Occipital lobe (tissue), 2 donors: Measurements from ENCODE around the gene HOXC10. TPM values are rescaled to one million over a fixed set of nuclear protein-coding genes. Genes with fewer than 3 reads are reported as not detected.

Experiments used
- DNase-seq: peaks from one replicate; lab custom pipeline; 2025; lab: John Stamatoyannopoulos, UW
- total RNA-seq: library from RNA; depleted of rRNA; stranded (reverse); fragments of >200 nt; gene quantifications from one replicate; pipeline ENCODE4 v1.2.3, GENCODE V29; 2014

Gene HOXC10
- total RNA-seq, result not detected

- DNase-seq, result no peak
Observed at GRCh38 chr12:53984901-53985691, at the start of gene HOXC10. HOXC10 (plus strand) TSS chr12:53985146; CDS start chr12:53985260, 114 bp downstream.

- no peak for DNase-seq
Observed at GRCh38 chr12:53935383-53936341, 49.3 kb upstream of the HOXC10 start.

- DNase-seq, result no peak
Observed at GRCh38 chr12:53937099-53937498, 47.8 kb upstream of the HOXC10 start.

DNA sequence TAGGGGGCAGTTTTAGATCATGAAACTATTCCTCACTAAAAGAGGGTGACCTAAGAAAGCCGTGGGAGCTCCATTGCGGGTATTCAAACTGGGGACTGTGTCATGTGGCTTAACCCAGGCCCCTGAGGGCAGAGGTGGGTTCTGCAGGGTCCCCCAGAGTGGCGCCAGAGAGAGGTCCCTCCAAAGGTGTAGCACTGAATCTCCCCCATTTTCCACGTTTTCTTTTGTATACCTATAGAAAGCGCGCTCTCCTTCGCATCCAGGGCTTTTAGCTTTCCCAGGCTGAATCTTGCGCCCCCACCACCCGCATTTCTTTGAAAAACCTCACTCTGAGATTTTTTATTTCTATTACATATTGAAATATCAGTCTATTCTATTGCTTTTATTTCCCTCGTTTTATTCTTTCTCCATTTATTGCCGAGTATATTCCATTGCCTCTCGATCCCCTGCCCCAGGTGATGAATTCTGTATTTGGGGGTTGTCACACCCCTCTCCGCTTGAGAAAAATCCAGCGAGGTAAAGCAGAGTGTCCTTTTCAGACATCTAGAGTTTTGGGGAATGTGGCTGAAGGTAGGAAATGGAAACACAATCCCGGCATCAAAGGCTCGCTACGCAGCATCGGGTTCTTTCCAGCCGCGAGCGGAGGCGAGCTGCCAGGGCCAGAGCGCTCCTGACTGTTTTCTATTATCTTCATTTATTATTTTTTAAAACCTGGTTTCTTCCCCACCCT lies 47.2 kb upstream of the HOXC10 start:
- DNase-seq, result no peak

GRCh38 chr12:53938326-53939140 lies 46.4 kb upstream of the HOXC10 start, which contains the start of gene HOXC13:
HOXC13 (plus strand) TSS chr12:53938831; CDS start chr12:53938907, 76 bp downstream.
- DNase-seq, result no peak

GRCh38 chr12:53939141-53940108 lies 45.5 kb upstream of the HOXC10 start:
- DNase-seq, result no peak

DNA sequence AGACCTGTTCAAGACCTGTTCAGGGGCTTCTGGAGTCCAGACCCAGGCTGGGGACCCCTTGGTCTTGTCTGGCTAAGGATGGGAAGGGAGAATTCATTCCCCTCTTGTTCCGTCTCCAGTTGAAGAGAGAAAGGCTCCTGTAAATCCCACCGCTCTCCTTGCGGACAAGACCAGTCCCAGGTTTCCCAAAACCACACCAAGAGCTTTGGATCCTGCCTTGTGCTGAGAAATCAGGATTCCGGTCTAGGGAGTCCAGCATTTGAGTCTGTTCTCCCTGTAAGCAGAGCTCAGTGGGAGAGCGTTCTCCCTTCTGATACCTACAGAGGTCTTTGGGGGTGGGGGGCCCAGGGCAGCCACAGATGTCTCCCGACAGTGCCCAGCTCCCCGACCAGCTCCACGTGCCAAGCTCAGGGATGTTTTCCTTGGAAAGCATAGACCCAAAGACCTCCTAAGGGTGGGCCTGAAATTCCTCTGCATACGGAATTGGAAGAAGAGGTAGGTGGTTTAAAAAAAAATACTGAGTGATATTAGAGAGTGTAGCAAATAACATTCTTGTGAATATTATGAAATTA lies 44.4 kb upstream of the HOXC10 start:
- no peak for DNase-seq

GRCh38 chr12:53941187-53941586 lies 43.8 kb upstream of the HOXC10 start:
- DNase-seq, result no peak

DNA sequence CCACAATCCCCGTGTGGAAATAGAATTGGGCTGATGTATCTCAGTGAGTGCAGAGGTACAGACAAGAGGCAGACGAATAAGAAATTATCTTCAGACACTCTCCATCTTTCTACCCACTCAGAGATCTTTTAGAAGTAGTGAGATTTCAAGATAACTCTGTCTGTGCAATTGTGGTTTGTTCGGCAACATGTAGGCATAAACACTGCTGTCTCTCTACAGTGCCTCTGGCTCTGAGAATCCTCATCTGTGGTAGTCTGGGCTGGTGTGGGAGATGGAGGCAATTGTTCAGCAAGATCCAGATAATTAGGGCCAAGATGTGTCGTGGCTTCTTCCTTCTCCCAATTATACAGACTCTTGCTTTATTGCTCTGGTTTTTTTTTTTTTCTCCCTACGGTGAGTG lies 43.2 kb upstream of the HOXC10 start:
- no peak for DNase-seq

DNA sequence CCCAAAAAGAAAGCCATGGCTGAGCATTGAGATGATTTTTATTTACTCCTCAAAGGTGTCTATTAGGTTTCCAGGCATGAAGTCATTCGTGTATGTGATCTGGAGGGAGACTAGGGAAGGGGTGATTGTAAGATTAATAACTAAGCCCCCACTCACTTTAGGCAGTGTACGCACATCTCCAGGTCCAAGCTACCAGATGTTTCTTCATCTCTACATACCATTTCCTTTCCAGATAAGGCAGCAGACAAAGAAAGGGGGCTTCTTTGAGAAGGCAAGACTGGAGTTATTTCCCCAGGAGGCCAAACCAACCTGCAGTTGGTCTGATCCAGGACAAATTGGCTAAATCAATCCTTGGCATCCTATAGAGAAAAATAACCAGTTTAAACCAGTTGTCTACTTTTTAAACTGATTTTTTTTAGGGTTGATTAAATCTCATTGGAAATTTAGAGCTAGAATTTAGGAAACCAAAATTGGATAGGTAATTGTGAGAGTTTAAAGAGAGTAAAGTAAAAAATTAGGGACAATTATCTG lies 42.4 kb upstream of the HOXC10 start:
- no peak for DNase-seq

GRCh38 chr12:53944209-53944608 lies 40.7 kb upstream of the HOXC10 start:
- DNase-seq, result no peak

GRCh38 chr12:53944907-53945847 lies 39.8 kb upstream of the HOXC10 start:
- no peak for DNase-seq

DNA sequence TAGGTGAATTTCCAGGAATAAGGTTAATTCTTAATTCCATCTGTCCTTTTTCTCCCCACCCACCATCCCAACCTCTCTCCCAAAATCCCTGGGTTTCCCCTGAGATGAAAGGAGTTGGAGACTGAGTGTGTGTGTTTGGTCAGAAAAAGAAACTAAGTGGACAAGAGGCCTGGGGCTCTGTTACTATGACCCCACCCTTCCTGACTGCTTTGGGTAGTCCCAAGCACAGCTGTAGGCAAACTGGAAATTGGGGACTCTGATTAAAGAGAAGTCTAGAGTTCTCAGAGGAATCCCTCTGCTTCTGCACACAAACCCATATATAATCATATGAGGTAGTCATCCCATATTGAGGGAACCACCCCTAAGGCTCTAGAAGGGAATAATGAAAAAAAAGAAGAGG lies 37.2 kb upstream of the HOXC10 start:
- DNase-seq, result no peak

- DNase-seq, result no peak
Observed at GRCh38 chr12:53948650-53949593, 36.0 kb upstream of the HOXC10 start.

DNA sequence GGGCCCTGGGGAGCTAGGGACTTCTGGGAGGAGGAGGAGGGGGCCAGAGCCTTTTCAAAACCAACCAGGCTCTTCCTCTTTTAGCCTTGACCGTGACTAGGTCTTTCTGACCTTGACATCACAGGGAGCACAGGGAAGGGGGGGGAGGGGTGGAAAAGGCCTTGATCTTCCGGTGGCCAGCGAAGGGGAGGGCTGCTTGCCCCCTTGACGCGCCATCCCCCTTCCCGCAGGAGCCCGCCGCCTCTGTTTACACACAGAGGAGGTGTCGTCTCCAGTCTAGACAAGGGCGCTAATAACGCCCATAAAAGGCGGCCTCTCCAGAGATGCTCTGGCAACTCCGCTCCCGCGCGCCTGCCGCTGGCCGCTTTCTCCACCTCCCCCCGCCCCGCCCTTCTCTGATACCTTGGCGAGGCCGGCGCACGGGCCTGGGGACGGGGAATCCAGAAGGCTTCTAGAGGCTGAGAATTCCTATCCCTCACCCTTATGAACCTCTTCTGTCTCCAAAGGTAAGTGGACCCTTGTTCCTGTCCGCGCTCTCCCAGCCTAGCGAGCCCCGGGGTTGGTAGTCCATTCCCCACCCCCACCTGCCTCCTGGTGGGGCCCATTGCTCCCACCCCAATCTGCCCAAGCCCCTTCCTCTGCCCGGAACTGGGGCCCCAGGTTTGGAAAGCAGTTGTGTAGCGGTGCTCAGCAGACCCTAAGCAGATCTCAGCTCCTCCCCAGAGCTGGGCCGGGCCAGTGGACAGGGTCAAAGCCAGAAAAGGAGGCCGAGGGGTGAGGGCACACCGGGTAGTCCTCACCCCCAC lies 35.1 kb upstream of the HOXC10 start:
- no peak for DNase-seq

GRCh38 chr12:53950437-53950773 lies 34.5 kb upstream of the HOXC10 start:
- DNase-seq, result no peak
